HL-60/S4 (cell line): ENCODE data around the gene SZT2.

Experiments
- in situ Hi-C: fragments of 300-500 bp; cut with MboI; formaldehyde crosslinking; loops from 2 replicates; pipeline ENCODE4 v1.14.3; 2022; ENCODE audit warnings: low sequenced_read_pairs

Gene SZT2

DNA sequence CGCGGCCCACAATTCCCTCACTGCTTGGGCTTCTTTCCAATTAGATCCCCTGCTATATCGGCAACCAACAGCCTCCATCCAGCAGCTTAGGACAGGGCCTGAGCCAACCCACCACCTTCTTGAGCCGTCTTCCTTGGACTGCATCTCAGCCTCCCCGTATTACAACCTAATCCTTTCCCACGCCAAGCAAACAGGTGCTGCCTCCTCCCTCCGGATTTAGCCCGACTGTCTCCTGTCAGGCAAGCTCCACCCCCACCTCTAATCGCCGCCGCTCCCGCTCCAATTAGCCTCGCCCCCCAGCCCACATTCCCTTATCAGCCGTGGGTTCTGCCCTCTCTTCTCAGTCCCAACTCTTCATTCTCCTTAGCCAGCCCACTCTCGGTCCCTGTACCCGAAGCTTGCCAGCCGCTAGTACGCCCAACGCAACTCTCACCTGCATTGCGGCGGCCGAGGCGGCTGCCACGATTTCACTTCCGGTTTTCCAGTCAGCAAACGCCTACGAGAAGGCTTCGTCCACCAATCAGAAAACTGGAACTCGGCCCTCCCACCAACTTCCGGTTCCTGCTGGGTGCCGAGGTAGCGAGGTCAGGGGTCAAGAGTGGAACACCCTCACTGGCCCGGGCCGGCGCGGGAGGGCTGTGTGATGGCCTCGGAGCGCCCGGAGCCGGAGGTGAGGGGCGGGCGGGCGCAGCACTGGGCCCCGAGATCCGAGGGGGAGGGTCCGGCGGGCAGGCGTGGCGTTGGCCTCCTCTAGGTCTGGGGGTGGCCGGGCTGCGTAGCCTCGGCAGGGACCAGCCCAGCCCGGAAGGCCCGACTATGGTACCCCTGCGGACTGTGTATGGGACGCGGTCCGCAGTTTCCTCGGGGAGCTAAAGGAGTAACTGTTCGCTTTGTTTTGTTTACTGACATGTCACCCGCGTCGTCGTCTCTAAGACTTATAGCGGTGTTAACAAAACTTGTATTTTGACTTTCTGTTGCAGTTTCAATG, at the start of gene SZT2, which contains the start of gene MED8:
Gene SZT2, plus strand, starts transcription at position 574 of the 988 bp plus-strand sequence. Its CDS starts 70 bp downstream, at position 644.
Gene MED8, minus strand, starts transcription at position 475 of the 988 bp plus-strand sequence. Its CDS starts 36 bp downstream, at position 439.
- in situ Hi-C loops: no loop called here

DNA sequence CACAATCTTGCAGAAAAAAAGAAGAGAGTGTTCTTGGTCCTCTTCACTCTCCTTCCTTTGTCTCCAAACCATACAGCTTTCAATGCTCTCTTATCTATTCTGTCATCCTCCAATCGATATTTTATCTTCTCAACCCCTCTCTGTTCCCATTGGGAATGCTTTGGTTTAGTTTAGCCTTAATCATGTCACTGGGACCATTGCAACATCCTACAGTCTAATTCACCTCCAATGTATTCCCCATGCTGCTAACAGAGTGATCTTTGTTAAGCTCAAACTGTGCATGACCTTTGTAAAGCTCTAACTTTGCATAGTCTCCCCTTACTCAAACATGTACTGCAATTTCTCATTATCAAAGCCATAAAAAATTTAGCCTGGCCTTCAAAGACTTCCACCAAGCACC, 49.1 kb upstream of the SZT2 start:
- in situ Hi-C loops: no loop called here

DNA sequence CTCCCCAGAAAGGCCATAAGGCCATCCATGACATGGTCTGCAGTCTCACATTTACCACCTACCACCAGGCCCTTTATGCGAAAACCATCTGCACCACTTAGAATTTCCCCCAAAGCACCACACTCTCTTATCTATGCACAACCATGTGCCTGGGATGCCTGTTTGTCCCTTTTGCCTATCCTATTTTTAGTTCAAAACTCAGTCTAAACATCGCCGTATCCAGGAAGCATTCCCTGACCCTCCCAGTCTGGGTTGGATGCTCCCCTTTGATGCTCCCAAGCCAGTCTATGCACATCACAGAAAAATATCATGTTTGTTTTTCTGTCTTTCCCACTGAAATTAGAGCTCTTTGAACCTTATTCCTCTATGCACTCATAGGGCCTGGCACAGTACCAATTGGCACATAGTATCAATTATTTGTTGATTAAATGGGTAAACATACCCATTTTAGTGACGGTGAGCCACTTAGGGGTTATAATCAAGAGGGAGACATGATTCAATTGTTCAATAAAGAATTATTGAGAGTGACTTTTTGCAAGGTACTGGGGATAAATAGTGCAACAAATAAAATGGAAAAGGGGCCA, 45.3 kb upstream of the SZT2 start:
- in situ Hi-C loops: no loop called here

DNA sequence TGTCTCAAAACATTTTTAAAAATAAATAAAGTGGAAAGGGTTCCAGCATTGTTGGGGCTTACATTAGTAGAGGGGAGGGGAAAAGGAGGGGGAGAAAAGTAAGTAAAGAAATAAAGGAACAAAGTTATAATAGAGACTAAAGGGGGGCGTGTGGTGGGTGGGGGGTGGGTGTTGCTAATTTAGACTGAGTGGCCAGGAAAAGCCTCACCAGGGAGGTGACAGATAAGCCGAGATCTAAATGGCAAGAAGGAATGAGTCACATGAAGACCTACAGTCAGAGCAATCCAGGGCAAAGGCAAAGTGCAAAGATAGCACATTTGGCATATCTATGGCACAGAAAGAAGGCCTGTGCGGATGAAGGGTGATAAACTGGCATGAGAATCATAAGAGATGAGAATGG, 44.6 kb upstream of the SZT2 start:
- in situ Hi-C loops: no loop called here

DNA sequence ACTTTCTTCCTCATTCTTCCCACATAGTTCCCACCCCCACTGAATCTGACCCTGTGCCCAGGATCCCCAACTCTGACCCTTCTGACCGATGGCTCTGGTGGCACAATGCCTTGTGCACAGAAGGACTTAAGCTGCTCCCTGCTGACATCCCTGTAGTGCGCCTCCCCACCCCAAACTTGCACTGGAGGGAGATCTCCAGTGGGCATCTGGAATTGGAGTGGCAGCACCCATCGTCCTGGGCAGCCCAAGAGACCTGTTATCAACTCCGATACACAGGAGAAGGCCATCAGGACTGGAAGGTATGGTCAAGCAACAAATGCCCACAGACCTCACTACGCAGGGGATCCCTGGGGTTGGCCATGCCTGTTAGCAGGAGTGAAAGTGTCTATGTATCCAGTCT, 43.1 kb upstream of the SZT2 start:
- in situ Hi-C loops: no loop called here

DNA sequence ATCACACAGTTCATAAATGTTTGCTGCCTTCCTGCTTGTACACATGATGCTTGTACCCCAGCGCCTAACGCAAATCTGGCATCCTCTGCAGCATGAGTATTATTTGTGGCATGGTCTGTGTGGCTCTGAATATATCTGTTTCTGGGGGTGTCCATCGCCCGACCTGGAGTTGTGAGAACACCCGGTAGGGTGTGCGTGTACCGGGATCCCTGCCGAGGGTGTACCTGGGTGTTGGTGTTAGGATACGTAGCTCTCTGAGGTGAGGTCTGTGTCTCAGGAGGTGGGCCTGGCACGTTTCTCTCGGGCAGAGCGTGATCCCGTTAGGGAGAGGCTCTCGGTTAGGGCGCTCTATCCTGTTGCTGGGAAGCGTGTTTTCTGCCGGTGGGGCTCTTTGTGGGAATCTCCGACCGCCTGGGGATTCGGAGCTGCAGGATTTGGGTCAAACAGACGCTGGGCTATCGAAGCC, 41.3 kb upstream of the SZT2 start:
- in situ Hi-C loops: no loop called here

DNA sequence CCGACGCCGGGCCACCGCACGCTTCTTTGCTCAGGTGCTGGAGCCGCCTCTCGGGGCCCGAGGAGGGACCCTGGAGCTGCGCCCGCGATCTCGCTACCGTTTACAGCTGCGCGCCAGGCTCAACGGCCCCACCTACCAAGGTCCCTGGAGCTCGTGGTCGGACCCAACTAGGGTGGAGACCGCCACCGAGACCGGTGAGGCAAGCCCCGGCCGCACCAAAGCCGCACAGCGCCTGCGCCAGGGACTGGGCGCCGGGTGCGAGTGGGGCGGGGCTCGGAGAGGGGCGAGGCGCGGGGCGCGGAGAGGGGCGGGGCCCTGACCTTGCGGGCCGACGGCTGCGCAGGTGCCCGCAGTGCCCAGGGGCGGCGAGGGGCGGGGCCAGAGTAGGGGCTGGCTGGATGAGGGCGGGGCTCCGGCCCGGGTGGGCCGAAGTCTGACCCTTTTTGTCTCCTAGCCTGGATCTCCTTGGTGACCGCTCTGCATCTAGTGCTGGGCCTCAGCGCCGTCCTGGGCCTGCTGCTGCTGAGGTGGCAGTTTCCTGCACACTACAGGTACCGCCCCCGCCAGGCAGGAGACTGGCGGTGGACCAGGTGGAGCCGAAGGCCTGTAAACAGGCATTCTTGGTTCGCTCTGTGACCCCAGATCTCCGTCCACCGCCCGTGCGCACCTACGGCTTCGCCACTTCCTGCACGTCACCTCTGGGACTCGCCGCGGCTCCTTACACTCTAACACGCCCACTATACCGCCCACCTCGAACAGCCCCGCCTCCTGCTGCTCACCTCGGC, 40.7 kb upstream of the SZT2 start:
- in situ Hi-C loops: no loop called here

DNA sequence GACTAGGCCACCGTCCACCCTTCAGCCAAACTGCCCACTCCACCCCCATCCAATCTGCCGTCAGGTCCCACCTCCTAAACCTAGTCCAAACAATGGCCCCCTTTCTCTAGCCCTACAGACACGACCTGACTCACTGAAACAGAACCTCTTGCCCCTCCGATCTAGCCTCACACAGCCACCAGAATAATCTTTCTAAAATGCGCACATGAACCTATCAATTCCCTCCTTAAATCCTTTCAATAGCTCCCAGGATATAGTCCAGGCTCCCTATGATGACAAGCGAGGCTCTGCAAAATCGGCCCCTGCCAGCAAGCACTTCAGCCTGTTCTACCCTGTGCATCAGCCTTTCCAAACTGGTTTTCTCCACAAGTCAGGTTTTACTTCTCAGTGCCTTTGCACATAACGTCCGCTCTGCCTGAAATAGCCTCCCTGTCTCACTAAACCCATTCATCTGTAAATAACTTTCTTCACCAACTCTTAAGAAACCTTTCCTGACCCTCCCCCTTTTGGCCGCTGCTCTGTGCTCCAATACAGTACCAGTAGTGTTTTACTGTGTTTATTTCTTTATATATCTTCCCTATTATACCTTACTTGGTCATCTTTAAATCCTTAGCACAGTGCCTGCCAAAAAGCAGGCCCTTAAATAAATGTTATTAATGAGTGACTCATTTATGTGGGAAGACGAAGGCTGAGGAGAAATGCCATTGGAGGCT, 39.9 kb upstream of the SZT2 start:
- in situ Hi-C loops: no loop called here

DNA sequence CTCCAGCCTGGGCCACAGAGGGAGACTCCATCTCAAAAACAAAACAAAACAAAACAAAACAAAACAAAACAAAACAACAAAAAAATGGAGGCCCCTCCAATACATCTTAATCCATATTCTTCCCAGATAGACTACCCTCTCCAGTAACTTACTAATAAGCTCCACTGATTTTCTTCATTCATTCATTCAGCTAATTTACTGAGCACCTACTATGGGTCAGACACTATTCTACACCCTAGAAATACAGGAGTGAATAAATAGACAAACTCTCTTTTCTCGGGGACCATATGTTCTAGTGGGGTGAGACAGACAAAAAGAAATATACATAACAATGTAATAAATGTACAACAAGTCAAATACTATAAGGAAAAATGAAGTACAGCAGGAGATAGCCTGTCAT, 38.7 kb upstream of the SZT2 start:
- in situ Hi-C loops: no loop called here

DNA sequence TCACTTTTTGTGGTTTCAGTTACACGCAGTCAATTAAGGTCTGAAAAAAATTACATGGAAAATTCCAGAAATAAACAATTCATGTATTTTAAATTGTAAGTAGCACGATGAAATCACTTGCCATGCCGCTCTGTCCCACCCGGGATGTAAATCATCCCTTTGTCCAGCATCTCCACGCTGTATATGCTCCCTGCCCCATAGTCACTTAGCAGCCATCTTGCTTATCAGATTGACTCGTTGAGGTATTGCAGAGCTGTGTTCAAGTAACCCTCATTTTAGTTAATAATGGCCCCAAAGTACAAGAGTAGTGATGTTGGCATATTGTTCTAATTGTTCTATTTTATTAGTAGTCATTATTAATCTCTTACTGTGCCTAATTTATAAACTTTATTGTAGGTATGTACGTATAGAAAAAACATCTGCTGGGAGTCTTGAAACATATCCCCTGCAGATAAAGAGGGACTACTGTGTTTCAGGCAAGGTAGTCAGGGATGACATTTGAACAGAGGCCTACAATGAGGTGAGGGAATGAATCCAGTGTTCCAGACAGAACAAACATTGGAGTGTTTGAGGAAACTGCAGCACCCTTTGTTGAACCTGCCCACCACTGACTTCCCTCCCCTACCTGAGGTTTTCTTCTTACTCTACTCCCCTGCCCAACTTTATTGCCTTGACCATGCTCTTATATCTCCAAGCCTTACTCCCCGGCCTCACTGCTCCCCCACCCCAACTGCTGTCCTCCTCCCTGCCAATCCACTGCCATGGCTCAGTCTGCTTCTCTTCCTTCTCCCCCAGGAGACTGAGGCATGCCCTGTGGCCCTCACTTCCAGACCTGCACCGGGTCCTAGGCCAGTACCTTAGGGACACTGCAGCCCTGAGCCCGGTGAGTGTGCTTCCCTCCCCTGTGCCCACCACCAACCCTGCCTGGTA, 38.0 kb upstream of the SZT2 start:
- in situ Hi-C loops: no loop called here

DNA sequence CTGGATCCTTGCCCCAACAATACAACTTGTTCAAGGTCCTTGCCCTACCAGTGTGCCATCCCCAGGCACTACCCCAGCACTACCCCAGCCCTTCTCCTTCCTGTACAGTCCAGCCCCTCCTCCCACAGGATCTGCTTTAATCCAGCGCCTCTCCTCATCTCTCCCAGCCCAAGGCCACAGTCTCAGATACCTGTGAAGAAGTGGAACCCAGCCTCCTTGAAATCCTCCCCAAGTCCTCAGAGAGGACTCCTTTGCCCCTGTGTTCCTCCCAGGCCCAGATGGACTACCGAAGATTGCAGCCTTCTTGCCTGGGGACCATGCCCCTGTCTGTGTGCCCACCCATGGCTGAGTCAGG, 37.4 kb upstream of the SZT2 start:
- in situ Hi-C loops: no loop called here

DNA sequence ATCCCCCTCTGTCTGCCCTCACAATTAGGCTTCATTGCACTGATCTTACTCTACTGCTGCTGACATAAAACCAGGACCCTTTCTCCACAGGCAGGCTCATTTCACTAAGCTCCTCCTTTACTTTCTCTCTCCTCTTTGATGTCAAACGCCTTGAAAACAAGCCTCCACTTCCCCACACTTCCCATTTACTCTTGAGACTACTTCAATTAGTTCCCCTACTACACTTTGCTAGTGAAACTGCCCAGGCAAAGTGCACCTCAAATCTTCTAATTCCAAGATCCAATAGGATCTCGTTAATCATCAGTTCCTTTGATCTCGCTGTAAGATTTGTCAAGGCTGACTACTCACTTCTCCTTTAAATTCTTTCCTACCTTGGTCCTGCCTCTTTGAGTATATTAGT, 36.8 kb upstream of the SZT2 start:
- in situ Hi-C loops: no loop called here

DNA sequence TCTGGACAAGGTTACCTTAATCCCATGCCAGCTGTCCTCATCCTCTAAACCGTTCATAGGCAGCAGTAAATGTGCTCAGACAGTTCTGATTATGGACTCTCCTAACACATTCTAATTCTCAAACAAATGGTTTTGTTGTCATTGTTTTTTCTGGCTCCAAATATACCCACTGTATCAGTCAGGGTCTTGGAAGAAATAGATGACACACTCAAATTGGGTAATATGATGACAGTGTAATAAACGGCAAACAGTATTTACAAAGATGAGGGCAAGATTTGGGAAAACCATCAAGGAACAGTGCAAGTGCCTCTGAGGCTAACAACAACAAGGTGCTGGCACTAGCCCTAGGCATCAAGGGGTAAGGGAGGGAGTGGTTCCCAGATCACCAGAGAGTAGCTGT, 35.2 kb upstream of the SZT2 start:
- in situ Hi-C loops: no loop called here

DNA sequence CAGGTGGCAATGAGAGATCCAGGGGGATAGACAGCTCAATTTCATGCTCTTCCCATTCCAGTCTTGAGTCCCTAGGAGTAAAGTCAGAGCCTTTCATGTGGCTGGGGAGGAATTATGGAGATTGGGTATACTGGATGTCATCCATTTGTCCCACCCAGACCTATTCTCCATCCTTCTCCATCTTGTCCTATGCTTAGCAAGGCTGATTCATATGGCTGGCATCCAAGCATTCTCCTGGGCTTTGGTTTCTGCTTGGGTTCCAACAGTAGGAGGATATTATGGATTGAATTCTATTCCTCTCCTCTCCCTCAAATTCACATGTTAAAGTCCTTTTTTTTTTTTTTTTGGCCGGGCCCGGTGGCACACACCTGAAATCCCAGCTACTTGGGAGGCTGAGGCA, 34.8 kb upstream of the SZT2 start:
- in situ Hi-C loops: no loop called here

DNA sequence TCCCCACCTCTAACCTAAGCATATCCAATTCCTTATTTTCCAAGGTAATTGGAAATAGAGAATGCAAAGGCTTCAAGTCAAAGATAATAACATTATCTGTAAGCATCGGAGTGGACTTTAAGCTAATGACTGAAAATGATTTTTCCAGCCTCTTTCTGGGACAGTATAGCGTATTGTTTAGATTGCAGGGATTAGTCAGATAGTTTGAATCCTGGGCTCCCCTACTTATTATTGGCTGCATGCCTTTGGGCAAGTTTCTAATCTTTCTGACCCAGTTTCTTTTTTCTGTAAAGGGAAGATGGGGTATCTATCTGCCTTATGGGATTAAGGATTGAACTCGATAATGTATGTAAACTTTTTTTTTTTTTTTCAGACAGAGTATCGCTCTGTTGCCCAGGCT, 32.4 kb upstream of the SZT2 start:
- in situ Hi-C loops: no loop called here

DNA sequence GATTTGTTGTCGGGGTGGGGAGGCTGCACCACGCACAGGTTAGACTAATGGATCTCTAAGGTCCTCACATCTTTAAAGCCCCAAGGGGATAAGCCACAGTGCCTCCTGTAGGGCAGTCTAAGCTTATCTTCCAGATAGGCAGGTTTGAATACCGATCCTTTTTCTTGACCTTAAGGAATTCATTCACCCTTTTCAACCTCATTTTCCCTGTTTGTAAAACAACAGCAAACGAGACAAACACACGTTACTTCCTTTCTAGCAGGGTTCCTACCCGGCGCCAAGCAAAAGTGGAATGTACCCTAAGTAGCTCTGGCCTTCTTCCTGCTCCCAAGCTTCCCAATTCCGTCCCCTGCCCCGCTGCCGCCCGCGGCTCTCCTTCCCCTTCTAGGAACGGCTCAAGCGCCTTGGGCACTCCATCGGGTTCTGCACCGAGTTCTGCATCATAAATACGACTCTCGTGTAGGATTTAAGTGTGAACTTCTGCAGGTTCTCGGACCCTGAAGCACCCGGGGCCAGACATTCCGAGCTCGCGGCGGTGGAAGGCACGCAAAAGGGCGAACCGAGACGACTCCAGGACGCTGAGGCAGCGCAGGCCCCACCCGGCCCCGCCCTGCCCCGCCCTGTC, 31.5 kb upstream of the SZT2 start:
- in situ Hi-C loops: no loop called here

DNA sequence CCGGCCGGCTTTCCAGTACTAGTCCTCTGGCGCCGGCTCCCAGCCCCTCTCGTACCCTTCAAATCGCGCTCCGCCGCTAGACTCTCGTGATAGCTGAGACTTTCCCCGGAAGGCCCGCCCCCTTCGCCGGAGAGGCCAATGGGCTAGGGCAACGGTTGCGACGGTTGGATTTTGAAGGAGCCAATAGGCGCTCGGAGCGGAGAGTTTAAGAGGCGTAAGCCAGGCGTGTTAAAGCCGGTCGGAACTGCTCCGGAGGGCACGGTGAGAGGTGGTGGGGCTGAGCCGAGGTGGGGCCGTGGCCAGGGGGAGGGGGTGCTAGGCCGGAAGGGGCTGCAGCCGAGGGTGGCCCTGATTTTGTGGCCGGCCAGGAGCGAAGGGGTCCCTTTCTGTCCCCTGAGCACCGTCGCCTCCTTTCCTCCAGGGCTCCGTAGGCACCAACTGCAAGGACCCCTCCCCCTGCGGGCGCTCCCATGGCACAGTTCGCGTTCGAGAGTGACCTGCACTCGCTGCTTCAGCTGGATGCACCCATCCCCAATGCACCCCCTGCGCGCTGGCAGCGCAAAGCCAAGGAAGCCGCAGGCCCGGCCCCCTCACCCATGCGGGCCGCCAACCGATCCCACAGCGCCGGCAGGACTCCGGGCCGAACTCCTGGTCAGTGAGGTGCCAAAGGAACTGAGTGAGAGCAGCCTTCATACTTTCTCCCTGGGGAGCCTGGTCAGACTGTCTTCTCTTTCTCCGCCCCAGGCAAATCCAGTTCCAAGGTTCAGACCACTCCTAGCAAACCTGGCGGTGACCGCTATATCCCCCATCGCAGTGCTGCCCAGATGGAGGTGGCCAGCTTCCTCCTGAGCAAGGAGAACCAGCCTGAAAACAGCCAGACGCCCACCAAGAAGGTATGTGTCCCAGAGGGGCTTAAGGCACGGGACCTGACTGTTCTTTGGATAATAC, 30.7 kb upstream of the SZT2 start, which contains the start of gene CDC20:
Gene CDC20, plus strand, starts transcription at position 236 of the 948 bp plus-strand sequence. Its CDS starts 235 bp downstream, at position 471.
- in situ Hi-C loops: no loop called here

DNA sequence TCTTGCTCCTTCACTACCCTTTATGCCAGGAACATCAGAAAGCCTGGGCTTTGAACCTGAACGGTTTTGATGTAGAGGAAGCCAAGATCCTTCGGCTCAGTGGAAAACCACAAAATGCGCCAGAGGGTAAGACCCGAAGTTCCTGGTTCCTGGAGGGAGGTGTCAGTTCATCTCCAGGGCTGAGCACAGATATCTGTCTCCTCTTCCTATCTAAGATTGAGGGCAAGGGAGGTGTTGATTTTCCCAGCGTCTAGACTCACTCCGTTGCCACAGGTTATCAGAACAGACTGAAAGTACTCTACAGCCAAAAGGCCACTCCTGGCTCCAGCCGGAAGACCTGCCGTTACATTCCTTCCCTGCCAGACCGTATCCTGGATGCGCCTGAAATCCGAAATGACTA, 30.0 kb upstream of the SZT2 start:
- in situ Hi-C loops: no loop called here
